ENCODE results near the gene TMEM240. TPM values are rescaled to one million over a fixed set of nuclear protein-coding genes. Genes with fewer than 3 reads are reported as not detected.
"Not testable (repeated sequence)": the region's sequence is repeated elsewhere in the genome, so short reads cannot be mapped to it uniquely, and the experiment has no call there.

The TMEM240 gene
- total and polyA plus RNA-seq, 2 donors (not counting 1 experiment from before 2014, with no cell fraction given), result 0.28 to 1.8 TPM

DNA sequence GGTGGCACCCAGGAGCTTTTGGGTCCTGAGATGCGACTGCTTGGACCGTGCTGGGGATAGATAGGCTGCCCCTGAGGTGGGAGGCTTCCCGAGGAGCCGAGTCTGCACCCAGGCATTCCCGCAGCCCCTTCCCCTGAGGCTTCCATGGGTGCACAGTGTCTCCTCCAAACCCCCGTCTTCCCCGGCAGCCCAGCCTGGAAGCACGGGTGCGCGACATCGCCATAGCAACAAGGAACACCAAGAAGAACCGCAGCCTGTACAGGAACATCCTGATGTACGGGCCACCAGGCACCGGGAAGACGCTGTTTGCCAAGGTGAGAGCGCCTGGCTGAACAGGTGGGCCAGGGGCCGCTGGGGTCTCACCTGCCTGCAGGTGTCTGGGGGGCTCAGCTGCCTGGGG lies 16.8 kb downstream of the TMEM240 start:
- H3K9me3 Mint-ChIP-seq (ENCODE audit: insufficient read depth); CTCF ChIA-PET; intact Hi-C loops (cut with micrococcal nuclease); H3K36me3 ChIP-seq (replicated peaks in 1 of 2; ENCODE audit: control extremely low read depth in 1 of 2, control insufficient read depth in 1 of 2, extremely low read depth in 1 of 2, insufficient read depth in 2 of 2, low read length in 1 of 2); ATAC-seq (ENCODE audit: low read depth); H3K27me3 ChIP-seq (replicated peaks in 1 of 4; ENCODE audit: control extremely low read depth in 1 of 4, control insufficient read depth in 3 of 4, insufficient read depth in 4 of 4, low read length in 3 of 4); POLR2A ChIA-PET; DNase-seq; H3K27ac Mint-ChIP-seq; H3K79me2 ChIP-seq (ENCODE audit: control insufficient read depth, insufficient read depth, low read length); H3K9me3 ChIP-seq (ENCODE audit: control extremely low read depth in 1 of 3, control insufficient read depth in 2 of 3, insufficient read depth in 1 of 3, low read length in 2 of 3); H3K4me1 ChIP-seq (ENCODE audit: control insufficient read depth in 2 of 2, insufficient read depth in 2 of 2, low read length in 2 of 2); H3K4me2 ChIP-seq (replicated peaks; ENCODE audit: low read depth, low read length, poor library complexity, severe bottlenecking); H3K27me3 Mint-ChIP-seq; H3K27ac ChIP-seq (ENCODE audit: low read length in 2 of 2); H3K4me3 ChIP-seq (ENCODE audit: control extremely low read depth in 1 of 5, extremely low read depth in 1 of 5, insufficient read depth in 1 of 5, low read depth in 2 of 5, low read length in 4 of 5); H3K9ac ChIP-seq (ENCODE audit: low read length); H4K20me1 ChIP-seq (ENCODE audit: control insufficient read depth, insufficient read depth, low read length, poor library complexity, severe bottlenecking); H3K4me1 Mint-ChIP-seq; H3K4me3 Mint-ChIP-seq; H2AFZ ChIP-seq (ENCODE audit: insufficient read depth, low read depth, low read length, poor library complexity, severe bottlenecking): not testable (repeated sequence)
- WGBS (ENCODE audit: insufficient coverage), result 95% methylated on average over 15 of the region's 17 CpGs

GRCh38 chr1:1523226-1523625 lies 17.2 kb downstream of the TMEM240 start:
- H3K9me3 Mint-ChIP-seq (ENCODE audit: insufficient read depth); H3K27me3 ChIP-seq (replicated peaks in 1 of 4; ENCODE audit: control extremely low read depth in 1 of 4, control insufficient read depth in 3 of 4, insufficient read depth in 4 of 4, low read length in 3 of 4); H3K36me3 ChIP-seq (replicated peaks in 1 of 2; ENCODE audit: control extremely low read depth in 1 of 2, control insufficient read depth in 1 of 2, extremely low read depth in 1 of 2, insufficient read depth in 2 of 2, low read length in 1 of 2); H3K27me3 Mint-ChIP-seq; DNase-seq; H4K20me1 ChIP-seq (ENCODE audit: control insufficient read depth, insufficient read depth, low read length, poor library complexity, severe bottlenecking); POLR2A ChIA-PET; H3K4me1 ChIP-seq (ENCODE audit: control insufficient read depth in 2 of 2, insufficient read depth in 2 of 2, low read length in 2 of 2); CTCF ChIA-PET; H3K4me3 ChIP-seq (ENCODE audit: control extremely low read depth in 1 of 5, extremely low read depth in 1 of 5, insufficient read depth in 1 of 5, low read depth in 2 of 5, low read length in 4 of 5); H3K9me3 ChIP-seq (ENCODE audit: control extremely low read depth in 1 of 3, control insufficient read depth in 2 of 3, insufficient read depth in 1 of 3, low read length in 2 of 3); H3K79me2 ChIP-seq (ENCODE audit: control insufficient read depth, insufficient read depth, low read length); H2AFZ ChIP-seq (ENCODE audit: insufficient read depth, low read depth, low read length, poor library complexity, severe bottlenecking); H3K4me2 ChIP-seq (replicated peaks; ENCODE audit: low read depth, low read length, poor library complexity, severe bottlenecking); ATAC-seq (ENCODE audit: low read depth); H3K27ac ChIP-seq (ENCODE audit: low read length in 2 of 2); H3K9ac ChIP-seq (ENCODE audit: low read length); H3K4me3 Mint-ChIP-seq; H3K27ac Mint-ChIP-seq; intact Hi-C loops (cut with micrococcal nuclease); H3K4me1 Mint-ChIP-seq: not testable (repeated sequence)
- WGBS (ENCODE audit: insufficient coverage), result 96% methylated on average over 22 of the region's 31 CpGs

DNA sequence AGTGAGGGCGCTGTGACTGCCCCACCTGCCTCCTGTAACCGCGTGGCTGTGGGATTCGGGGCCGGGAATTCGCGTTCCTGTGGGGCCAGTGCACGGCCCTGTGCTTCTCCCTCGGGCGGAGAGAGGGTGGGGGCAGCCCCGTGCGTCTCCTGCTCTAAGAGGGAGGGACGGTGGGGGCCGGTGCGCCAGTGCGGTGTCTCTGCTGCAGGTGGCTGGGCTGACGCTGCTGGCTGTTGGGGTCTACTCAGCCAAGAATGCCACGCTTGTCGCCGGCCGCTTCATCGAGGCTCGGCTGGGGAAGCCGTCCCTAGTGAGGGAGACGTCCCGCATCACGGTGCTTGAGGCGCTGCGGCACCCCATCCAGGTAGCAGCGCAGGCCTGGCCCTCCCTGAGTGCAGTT lies 17.9 kb downstream of the TMEM240 start:
- intact Hi-C loops (cut with micrococcal nuclease); CTCF ChIA-PET; H3K4me2 ChIP-seq (replicated peaks; ENCODE audit: low read depth, low read length, poor library complexity, severe bottlenecking); H3K4me1 Mint-ChIP-seq; H3K4me1 ChIP-seq (ENCODE audit: control insufficient read depth in 2 of 2, insufficient read depth in 2 of 2, low read length in 2 of 2); H3K4me3 ChIP-seq (ENCODE audit: control extremely low read depth in 1 of 5, extremely low read depth in 1 of 5, insufficient read depth in 1 of 5, low read depth in 2 of 5, low read length in 4 of 5); POLR2A ChIA-PET; H3K9me3 Mint-ChIP-seq (ENCODE audit: insufficient read depth); H3K79me2 ChIP-seq (ENCODE audit: control insufficient read depth, insufficient read depth, low read length); H3K27me3 Mint-ChIP-seq; ATAC-seq (ENCODE audit: low read depth); H4K20me1 ChIP-seq (ENCODE audit: control insufficient read depth, insufficient read depth, low read length, poor library complexity, severe bottlenecking); H2AFZ ChIP-seq (ENCODE audit: insufficient read depth, low read depth, low read length, poor library complexity, severe bottlenecking); H3K9ac ChIP-seq (ENCODE audit: low read length); DNase-seq; H3K27me3 ChIP-seq (replicated peaks in 1 of 4; ENCODE audit: control extremely low read depth in 1 of 4, control insufficient read depth in 3 of 4, insufficient read depth in 4 of 4, low read length in 3 of 4); H3K27ac Mint-ChIP-seq; H3K27ac ChIP-seq (ENCODE audit: low read length in 2 of 2); H3K4me3 Mint-ChIP-seq; H3K9me3 ChIP-seq (ENCODE audit: control extremely low read depth in 1 of 3, control insufficient read depth in 2 of 3, insufficient read depth in 1 of 3, low read length in 2 of 3): not testable (repeated sequence)
- peaks cover 1 to 12% of the 10 kb centered on the region in 2 experiments for H3K36me3 ChIP-seq (replicated peaks in 1 of 2; ENCODE audit: control extremely low read depth in 1 of 2, control insufficient read depth in 1 of 2, extremely low read depth in 1 of 2, insufficient read depth in 2 of 2, low read length in 1 of 2)
- 97% methylated on average over 14 of the region's 30 CpGs for WGBS (ENCODE audit: insufficient coverage)
